Sigmoid colon (tissue), 4 donors: ENCODE results near the gene KLHL29.

Experiments used
- CTCF ChIP-seq, 4 experiments: fragments of 450-650 bp in 3 of 4; fragments of 200-600 bp in 1 of 4; IDR thresholded peaks; one replicate each; pipeline ENCODE4 v1.5.1; 2016 to 2019; ENCODE audit warnings: antibody characterized with exemption in 4 of 4, mild to moderate bottlenecking in 3 of 4, moderate library complexity in 2 of 4
- POLR2A ChIP-seq, 2 donors: fragments of 450-650 bp; IDR thresholded peaks; one replicate each; pipeline ENCODE4 v1.6.1; 2016; ENCODE audit warnings: antibody characterized with exemption in 2 of 2, mild to moderate bottlenecking in 2 of 2, moderate library complexity in 2 of 2
- POLR2AphosphoS5 ChIP-seq, 4 donors: sonication (generic); formaldehyde crosslinking; IDR thresholded peaks; one replicate each; pipeline ENCODE4 v1.6.1; 2017; ENCODE audit warnings: antibody characterized with exemption in 4 of 4

- no peak for TF ChIP-seq POLR2A (IDR thresholded peaks at IDR 0.05)
- TF ChIP-seq CTCF (IDR thresholded peaks at IDR 0.05), result no peak
- TF ChIP-seq POLR2AphosphoS5 (IDR thresholded peaks at IDR 0.05), result no peak
These were observed 282.0 kb downstream of the KLHL29 start for GRCh38 chr2:23666980-23667357.
